ENCODE data around the gene PRAC1.

GRCh38 chr17:48745381-48746275, 23.3 kb upstream of the PRAC1 start:
- TF ChIP-seq CTCF (IDR thresholded peaks at IDR 0.05; ENCODE audit: low read length) (no peak), EZH2 (optimal IDR thresholded peaks at IDR 0.05; ENCODE audit: low read depth, low read length) (no peak), EZH2phosphoT487 (IDR thresholded peaks at IDR 0.05; ENCODE audit: low read length) (no peak)
